Measurements from ENCODE around the gene ME2. TPM values are rescaled to one million over a fixed set of nuclear protein-coding genes. Genes with fewer than 3 reads are reported as not detected.

ME2 gene
- total and polyA plus RNA-seq, 9 of the 15 experiments (the other 6 are each of a cell fraction or from before 2014, with no cell fraction given): 12.3 to 54.4 (median 36.2) TPM

DNA sequence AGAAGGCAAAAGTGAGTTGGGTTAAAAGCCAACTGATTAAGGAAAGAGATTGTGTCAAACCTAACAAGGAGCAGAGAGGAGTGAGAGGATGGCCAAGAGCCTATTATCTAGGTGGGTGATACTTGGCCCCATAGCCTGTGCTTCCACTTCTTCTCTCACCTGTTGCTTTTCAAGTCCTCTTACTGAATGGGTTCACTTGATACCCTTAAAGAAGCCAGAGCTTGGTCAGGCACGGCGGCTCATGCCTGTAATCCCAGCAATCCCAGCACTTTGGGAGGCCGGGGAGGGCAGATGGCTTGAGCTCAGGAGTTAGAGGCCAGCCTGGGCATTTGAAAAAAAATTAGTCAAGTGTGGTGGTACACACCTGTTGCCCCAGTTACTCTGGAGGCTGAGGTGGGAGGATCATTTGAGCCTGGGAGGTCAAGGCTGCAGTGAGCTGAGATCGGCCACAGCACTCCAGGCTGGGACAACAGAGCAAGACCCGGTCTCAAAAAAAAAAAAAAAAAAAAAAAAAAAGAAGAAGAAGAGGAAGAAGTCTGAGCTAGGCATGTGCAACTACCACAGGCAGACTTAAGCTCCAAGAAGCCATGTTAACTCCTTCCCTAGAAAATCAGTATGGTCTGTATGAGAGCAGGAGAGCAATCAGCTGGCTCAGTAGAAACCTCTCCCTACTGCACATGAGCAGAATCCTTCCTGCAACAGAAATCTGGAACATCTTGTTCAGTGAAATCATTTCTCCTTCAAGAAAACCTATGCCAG lies 28.4 kb upstream of the ME2 start (continued):
- TF ChIP-seq, protein P1, sequence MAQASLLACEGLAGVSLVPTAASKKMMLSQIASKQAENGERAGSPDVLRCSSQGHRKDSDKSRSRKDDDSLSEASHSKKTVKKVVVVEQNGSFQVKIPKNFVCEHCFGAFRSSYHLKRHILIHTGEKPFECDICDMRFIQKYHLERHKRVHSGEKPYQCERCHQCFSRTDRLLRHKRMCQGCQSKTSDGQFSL (CRISPR knock-in tag; IDR thresholded peaks at IDR 0.05): no peak
- TF ChIP-seq, protein P1 (tag; IDR thresholded peaks at IDR 0.05): no peak
- no peak for TF ChIP-seq PHTF2 (CRISPR knock-in tag; IDR thresholded peaks at IDR 0.05)
- no peak for TF ChIP-seq ILK (tag; IDR thresholded peaks at IDR 0.05; ENCODE audit: borderline replicate concordance, low read depth)
- no peak for TF ChIP-seq ZNF696 (CRISPR knock-in tag; conservative IDR thresholded peaks at IDR 0.05)
- no peak for TF ChIP-seq TRIM24 (IDR thresholded peaks at IDR 0.05)

DNA sequence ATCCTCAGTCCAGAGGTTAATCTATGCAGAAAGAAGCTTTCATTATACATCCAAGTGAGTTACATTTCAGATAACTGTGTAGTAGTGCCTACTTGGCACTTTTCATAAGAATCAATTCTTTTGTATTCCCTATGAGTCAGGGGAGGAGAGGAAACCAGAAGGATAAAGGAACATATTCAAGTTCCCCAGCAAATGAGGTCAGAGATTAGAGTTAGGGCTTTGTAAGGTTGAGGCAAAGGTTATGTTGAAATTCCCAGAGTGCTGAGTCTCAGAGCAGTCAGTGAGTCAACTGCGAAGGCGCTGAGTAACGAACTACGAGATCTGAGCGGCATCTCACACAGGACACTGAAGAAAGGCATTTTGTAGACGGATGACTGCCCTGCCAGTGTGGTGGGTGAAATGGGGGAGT lies 25.1 kb upstream of the ME2 start:
- DNase-seq (ENCODE audit: extremely low read depth in 1 of 4, low spot score in 3 of 4) (peak in 1 of 4 experiments; percentile 25), ATAC-seq (peak; percentile 72), FAIRE-seq (no peak)
- H3K79me2 ChIP-seq (ENCODE audit: control insufficient read depth, insufficient read depth, low read length): no peaks in the 10 kb centered on the region
- H3K27me3 ChIP-seq (ENCODE audit: control insufficient read depth in 2 of 2, insufficient read depth in 2 of 2, low read length in 2 of 2): no peaks in the 10 kb centered on the region; a peak in 1 of 5 replicates
- no peaks in the 10 kb centered on the region for H4K20me1 ChIP-seq (replicated peaks; ENCODE audit: control insufficient read depth, insufficient read depth, low read length)
- POLR2A ChIA-PET: no interaction called here
- H3K4me3 ChIP-seq: no peak overlapping the region
- intact Hi-C loops (cut with micrococcal nuclease): no loop called here
- H3K36me3 ChIP-seq (ENCODE audit: control insufficient read depth, insufficient read depth, low read length): no peaks in the 10 kb centered on the region
- in situ Hi-C loops (cut with MboI): no loop called here
- H3K9me1 ChIP-seq (ENCODE audit: control insufficient read depth, insufficient read depth, low read length): no peaks in the 10 kb centered on the region
- WGBS (ENCODE audit: insufficient coverage, low coverage, missing lambda C conversion rate): 11% methylated on average over 1 of the region's 6 CpGs
- BruUV-seq (replicated peaks): no TSS peak
- no peaks in the 10 kb centered on the region for H3K4me1 ChIP-seq (replicated peaks in 1 of 2; ENCODE audit: control insufficient read depth in 2 of 2, insufficient read depth in 2 of 2, low read length in 2 of 2)
- H3K9me3 ChIP-seq (replicated peaks; ENCODE audit: control insufficient read depth, insufficient read depth, low read depth, low read length): no peaks in the 10 kb centered on the region
- H3K27ac ChIP-seq (ENCODE audit: extremely low read depth, low read depth, low read length): no peak overlapping the region
- H3K4me2 ChIP-seq (ENCODE audit: insufficient read depth, low read length): no peak overlapping the region; the same call in 1 of the 2 replicates
- CTCF ChIA-PET (ENCODE audit: low intra/inter-chr PET ratio): no interaction called here
- no peak overlapping the region; a peak in 1 of 4 replicates for H3K9ac ChIP-seq (ENCODE audit: insufficient read depth in 1 of 2, low read depth in 2 of 2, low read length in 2 of 2)
- no peak overlapping the region for H2AFZ ChIP-seq (ENCODE audit: low read depth, low read length)
- TF ChIP-seq HIVEP1 (CRISPR knock-in tag; IDR thresholded peaks at IDR 0.05) (no peak), ZNF696 (CRISPR knock-in tag; conservative IDR thresholded peaks at IDR 0.05) (no peak), STAT5B (CRISPR knock-in tag; IDR thresholded peaks at IDR 0.05) (no peak)
- TF ChIP-seq, protein P2, sequence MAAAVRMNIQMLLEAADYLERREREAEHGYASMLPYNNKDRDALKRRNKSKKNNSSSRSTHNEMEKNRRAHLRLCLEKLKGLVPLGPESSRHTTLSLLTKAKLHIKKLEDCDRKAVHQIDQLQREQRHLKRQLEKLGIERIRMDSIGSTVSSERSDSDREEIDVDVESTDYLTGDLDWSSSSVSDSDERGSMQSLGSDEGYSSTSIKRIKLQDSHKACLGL (CRISPR knock-in tag; IDR thresholded peaks at IDR 0.05; ENCODE audit: borderline replicate concordance, poor library complexity, severe bottlenecking): no peak
- TF ChIP-seq, protein P3, sequence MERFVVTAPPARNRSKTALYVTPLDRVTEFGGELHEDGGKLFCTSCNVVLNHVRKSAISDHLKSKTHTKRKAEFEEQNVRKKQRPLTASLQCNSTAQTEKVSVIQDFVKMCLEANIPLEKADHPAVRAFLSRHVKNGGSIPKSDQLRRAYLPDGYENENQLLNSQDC (CRISPR knock-in tag; IDR thresholded peaks at IDR 0.05): no peak

Measured in K562 (cell line).